HepG2 (cell line): Measurements from ENCODE around the gene ZNF683. TPM values are rescaled to one million over a fixed set of nuclear protein-coding genes. Genes with fewer than 3 reads are reported as not detected.

Experiments used
- ARNTL ChIP-seq: sonication (generic); formaldehyde crosslinking; IDR thresholded peaks from 2 replicates; pipeline ENCODE4 v1.4.0; 2020; ENCODE audit warnings: mild to moderate bottlenecking, missing genetic modification reagents
- CREB1 ChIP-seq, 2 experiments: fragments of 450-650 bp in 1 of 2; IDR thresholded peaks; 2 replicates each; pipeline ENCODE4 v1.6.1; 2016 to 2017; ENCODE audit warnings: control low read depth in 1 of 2, mild to moderate bottlenecking in 1 of 2, missing compliant biosample characterization in 1 of 2, missing genetic modification characterization in 1 of 2
- EED ChIP-seq: sonication (generic); formaldehyde crosslinking; IDR thresholded peaks from 2 replicates; pipeline ENCODE4 v1.5.0; 2020; ENCODE audit warnings: mild to moderate bottlenecking, missing genetic modification reagents
- GTF2F1 ChIP-seq: fragments of 150-350 bp; IDR thresholded peaks from 2 replicates; pipeline ENCODE4 v1.6.1; 2014; ENCODE audit warnings: low read length
- HMGA1 ChIP-seq: sonication (generic); formaldehyde crosslinking; conservative IDR thresholded peaks from 2 replicates; pipeline ENCODE4 v1.4.0; 2020; ENCODE audit warnings: missing genetic modification reagents
- IRF2 ChIP-seq: IDR thresholded peaks from 2 replicates; pipeline ENCODE4 v1.6.1; 2018; ENCODE audit warnings: missing genetic modification reagents, missing compliant biosample characterization
- KMT2B ChIP-seq: IDR thresholded peaks from 2 replicates; pipeline ENCODE4 v1.6.1; 2016; ENCODE audit warnings: missing genetic modification reagents, missing compliant biosample characterization
- MYC ChIP-seq: sonication (generic); formaldehyde crosslinking; IDR thresholded peaks from 2 replicates; pipeline ENCODE4 v1.9.0; 2021; ENCODE audit warnings: missing genetic modification reagents, borderline replicate concordance
- PAX8 ChIP-seq: sonication (generic); formaldehyde crosslinking; IDR thresholded peaks from 2 replicates; pipeline ENCODE4 v1.8.0; 2022; ENCODE audit warnings: mild to moderate bottlenecking, missing genetic modification reagents, borderline replicate concordance
- SIX4 ChIP-seq: sonication (generic); formaldehyde crosslinking; IDR thresholded peaks from 2 replicates; pipeline ENCODE4 v1.4.0; 2020; ENCODE audit warnings: missing genetic modification reagents
- TBX2 ChIP-seq: sonication (generic); formaldehyde crosslinking; IDR thresholded peaks from 2 replicates; pipeline ENCODE4 v1.5.0; 2020; ENCODE audit warnings: missing genetic modification reagents, mild to moderate bottlenecking, borderline replicate concordance
- ZNF225 ChIP-seq: sonication (generic); formaldehyde crosslinking; IDR thresholded peaks from 2 replicates; pipeline ENCODE4 v1.4.0; 2020; ENCODE audit warnings: mild to moderate bottlenecking, missing genetic modification reagents
- ZNF263 ChIP-seq: sonication (generic); formaldehyde crosslinking; IDR thresholded peaks from 2 replicates; pipeline ENCODE4 v1.4.0; 2020; ENCODE audit warnings: missing genetic modification reagents
- ZNF552 ChIP-seq: sonication (generic); formaldehyde crosslinking; IDR thresholded peaks from 2 replicates; pipeline ENCODE4 v1.9.0; 2022; ENCODE audit warnings: missing genetic modification reagents, mild to moderate bottlenecking, borderline replicate concordance
- ZNF557 ChIP-seq: sonication (generic); formaldehyde crosslinking; IDR thresholded peaks from 2 replicates; pipeline ENCODE4 v1.4.0; 2020; ENCODE audit warnings: missing genetic modification reagents
- ZNF572 ChIP-seq: sonication (generic); formaldehyde crosslinking; IDR thresholded peaks from 2 replicates; pipeline ENCODE4 v1.5.1; 2020; ENCODE audit warnings: mild to moderate bottlenecking, missing genetic modification reagents
- ZNF615 ChIP-seq: sonication (generic); formaldehyde crosslinking; IDR thresholded peaks from 2 replicates; pipeline ENCODE4 v1.5.0; 2020; ENCODE audit warnings: mild to moderate bottlenecking, missing genetic modification reagents, borderline replicate concordance
- ZNF703 ChIP-seq: sonication (generic); formaldehyde crosslinking; IDR thresholded peaks from 2 replicates; pipeline ENCODE4 v1.5.1; 2020; ENCODE audit warnings: missing genetic modification reagents, mild to moderate bottlenecking, moderate library complexity, borderline replicate concordance
- ZNF709 ChIP-seq: sonication (generic); formaldehyde crosslinking; IDR thresholded peaks from 2 replicates; pipeline ENCODE4 v1.5.0; 2020; ENCODE audit warnings: mild to moderate bottlenecking, missing genetic modification reagents
- ZNF749 ChIP-seq: sonication (generic); formaldehyde crosslinking; IDR thresholded peaks from 2 replicates; pipeline ENCODE4 v1.8.0; 2022; ENCODE audit warnings: mild to moderate bottlenecking, missing genetic modification reagents, moderate library complexity, borderline replicate concordance
- ZNF766 ChIP-seq: sonication (generic); formaldehyde crosslinking; IDR thresholded peaks from 2 replicates; pipeline ENCODE4 v1.5.0; 2020; ENCODE audit warnings: missing genetic modification reagents, borderline replicate concordance
- ZNF83 ChIP-seq: sonication (generic); formaldehyde crosslinking; IDR thresholded peaks from 2 replicates; pipeline ENCODE4 v1.4.0; 2020; ENCODE audit warnings: missing genetic modification reagents, mild to moderate bottlenecking, borderline replicate concordance
- polyA plus RNA-seq, 8 experiments: library from polyadenylated mRNA; depleted of rRNA in 3 of 8; stranded (reverse) in 7 of 8; unstranded in 1 of 8; fragments of >200 nt; fragmentation: Illumina TruSeq in 4 of 8; extraction: Trizol in 4 of 8; gene quantifications; 2 replicates each; pipeline versions ENCODE4 v1.2.1 to v1.2.3, GENCODE V29; 2011 to 2016; ENCODE audit warnings: low read depth in 4 of 8, missing spikeins in 1 of 8, mixed read lengths in 1 of 8; ENCODE audit not compliant: insufficient read depth in 1 of 8
- total RNA-seq, 5 experiments: library from RNA; depleted of rRNA; stranded (reverse); fragments of >200 nt; fragmentation: Illumina TruSeq; extraction: Trizol; gene quantifications; 2 replicates each; pipeline ENCODE4 v1.2.3, GENCODE V29; 2016; ENCODE audit warnings: low read depth in 1 of 5
- TF ChIP-seq, protein P1 (sequence below): sonication (generic); formaldehyde crosslinking; IDR thresholded peaks from 2 replicates; pipeline ENCODE4 v1.5.0; 2020; ENCODE audit warnings: mild to moderate bottlenecking, missing genetic modification reagents
- TF ChIP-seq, protein P2 (sequence below): sonication (generic); formaldehyde crosslinking; IDR thresholded peaks from 2 replicates; pipeline ENCODE4 v1.4.0; 2020; ENCODE audit warnings: missing genetic modification reagents

Gene ZNF683
- total and polyA plus RNA-seq, 2 of the 13 experiments (the other 11 are each of a cell fraction or from before 2014, with no cell fraction given), result not detected

DNA sequence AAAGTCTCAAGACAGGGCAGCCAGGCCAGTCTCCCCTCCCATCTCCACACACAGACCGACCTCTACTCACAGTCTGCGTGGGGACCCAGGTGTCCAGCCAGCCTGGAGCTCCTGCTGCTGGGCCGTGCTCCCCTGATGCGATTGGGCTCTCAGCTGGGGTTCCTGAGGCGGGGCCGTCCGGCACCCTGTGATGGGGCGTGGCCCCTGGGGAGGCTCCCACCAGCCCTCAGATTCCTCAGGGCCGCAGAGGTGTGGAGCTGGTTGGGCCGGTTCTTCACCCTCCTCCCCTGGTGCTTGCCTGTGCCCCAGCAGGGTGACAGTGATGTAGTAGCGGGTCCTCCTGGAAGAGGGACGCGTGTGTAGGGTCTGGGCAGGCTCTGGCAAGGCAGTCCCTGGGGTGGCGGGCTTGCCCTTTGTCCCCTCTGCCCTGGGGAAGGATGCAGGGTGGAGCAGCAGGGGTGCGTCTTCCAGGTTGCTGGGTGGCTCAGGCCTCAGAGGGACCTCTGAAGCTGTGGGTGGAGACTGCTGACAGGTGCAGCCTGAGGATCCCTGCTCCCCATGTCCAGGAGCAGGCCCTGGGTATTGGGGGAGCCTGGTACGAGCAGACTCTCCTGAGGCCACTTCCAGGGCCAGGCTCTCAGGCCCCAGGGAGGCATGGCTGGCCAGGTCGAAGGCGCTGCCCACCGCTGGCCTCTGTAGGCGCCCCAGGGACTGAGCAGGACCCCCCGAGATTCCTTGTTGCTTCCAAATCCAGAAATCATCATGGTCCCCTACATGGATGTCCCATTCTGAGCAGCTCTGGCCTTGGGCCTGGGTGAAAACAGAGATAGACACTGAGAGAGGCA is 18.4 kb downstream of the ZNF683 start, which contains the start of gene CRYBG2 (continued):
- no peak for TF ChIP-seq MYC
- no peak for TF ChIP-seq PAX8 (CRISPR knock-in tag)
- no peak for TF ChIP-seq HMGA1 (CRISPR knock-in tag)
- TF ChIP-seq EED (CRISPR knock-in tag), result no peak
- no peak for TF ChIP-seq ZNF615 (CRISPR knock-in tag)
- no peak for TF ChIP-seq ZNF557
- 0 out of 2 replicates have a peak, but pooled peaks have one; percentile 21 for TF ChIP-seq ZNF572 (CRISPR knock-in tag)
- TF ChIP-seq ZNF83 (CRISPR knock-in tag), result no peak
- no peak for TF ChIP-seq ZNF225 (CRISPR knock-in tag)
- no peak for TF ChIP-seq ZNF709
- no peak for TF ChIP-seq ZNF766 (CRISPR knock-in tag)
- TF ChIP-seq ZNF552, result no peak
- peak; percentile 80 for TF ChIP-seq ZNF263 (CRISPR knock-in tag)
- no peak for TF ChIP-seq IRF2
- no peak for TF ChIP-seq KMT2B (CRISPR knock-in tag)
- no peak for TF ChIP-seq TBX2 (CRISPR knock-in tag)
- TF ChIP-seq ZNF703 (CRISPR knock-in tag), result no peak
- TF ChIP-seq GTF2F1, result no peak
- TF ChIP-seq ZNF749 (CRISPR knock-in tag), result no peak
- no peak for TF ChIP-seq SIX4 (CRISPR knock-in tag)
- TF ChIP-seq, protein P1, sequence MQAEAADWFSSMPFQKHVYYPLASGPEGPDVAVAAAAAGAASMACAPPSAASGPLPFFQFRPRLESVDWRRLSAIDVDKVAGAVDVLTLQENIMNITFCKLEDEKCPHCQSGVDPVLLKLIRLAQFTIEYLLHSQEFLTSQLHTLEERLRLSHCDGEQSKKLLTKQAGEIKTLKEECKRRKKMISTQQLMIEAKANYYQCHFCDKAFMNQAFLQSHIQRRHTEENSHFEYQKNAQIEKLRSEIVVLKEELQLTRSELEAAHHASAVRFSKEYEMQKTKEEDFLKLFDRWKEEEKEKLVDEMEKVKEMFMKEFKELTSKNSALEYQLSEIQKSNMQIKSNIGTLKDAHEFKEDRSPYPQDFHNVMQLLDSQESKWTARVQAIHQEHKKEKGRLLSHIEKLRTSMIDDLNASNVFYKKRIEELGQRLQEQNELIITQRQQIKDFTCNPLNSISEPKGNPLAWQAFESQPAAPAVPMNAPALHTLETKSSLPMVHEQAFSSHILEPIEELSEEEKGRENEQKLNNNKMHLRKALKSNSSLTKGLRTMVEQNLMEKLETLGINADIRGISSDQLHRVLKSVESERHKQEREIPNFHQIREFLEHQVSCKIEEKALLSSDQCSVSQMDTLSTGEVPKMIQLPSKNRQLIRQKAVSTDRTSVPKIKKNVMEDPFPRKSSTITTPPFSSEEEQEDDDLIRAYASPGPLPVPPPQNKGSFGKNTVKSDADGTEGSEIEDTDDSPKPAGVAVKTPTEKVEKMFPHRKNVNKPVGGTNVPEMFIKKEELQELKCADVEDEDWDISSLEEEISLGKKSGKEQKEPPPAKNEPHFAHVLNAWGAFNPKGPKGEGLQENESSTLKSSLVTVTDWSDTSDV (CRISPR knock-in tag), result no peak
- no peak for TF ChIP-seq ARNTL (CRISPR knock-in tag)
- TF ChIP-seq, protein P2, sequence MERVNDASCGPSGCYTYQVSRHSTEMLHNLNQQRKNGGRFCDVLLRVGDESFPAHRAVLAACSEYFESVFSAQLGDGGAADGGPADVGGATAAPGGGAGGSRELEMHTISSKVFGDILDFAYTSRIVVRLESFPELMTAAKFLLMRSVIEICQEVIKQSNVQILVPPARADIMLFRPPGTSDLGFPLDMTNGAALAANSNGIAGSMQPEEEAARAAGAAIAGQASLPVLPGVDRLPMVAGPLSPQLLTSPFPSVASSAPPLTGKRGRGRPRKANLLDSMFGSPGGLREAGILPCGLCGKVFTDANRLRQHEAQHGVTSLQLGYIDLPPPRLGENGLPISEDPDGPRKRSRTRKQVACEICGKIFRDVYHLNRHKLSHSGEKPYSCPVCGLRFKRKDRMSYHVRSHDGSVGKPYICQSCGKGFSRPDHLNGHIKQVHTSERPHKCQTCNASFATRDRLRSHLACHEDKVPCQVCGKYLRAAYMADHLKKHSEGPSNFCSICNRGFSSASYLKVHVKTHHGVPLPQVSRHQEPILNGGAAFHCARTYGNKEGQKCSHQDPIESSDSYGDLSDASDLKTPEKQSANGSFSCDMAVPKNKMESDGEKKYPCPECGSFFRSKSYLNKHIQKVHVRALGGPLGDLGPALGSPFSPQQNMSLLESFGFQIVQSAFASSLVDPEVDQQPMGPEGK (CRISPR knock-in tag), result 0 out of 2 replicates have a peak, but pooled peaks have one; percentile 4
- TF ChIP-seq CREB1 (IDR thresholded peaks at IDR 0.05), result no peak
- TF ChIP-seq CREB1 (CRISPR knock-in tag; IDR thresholded peaks at IDR 0.05), result no peak
